DMS53 (cell line): ENCODE data around the gene CORO7.

ENCODE experiments used
- DNase-seq: peaks from one replicate; lab custom pipeline; 2025; lab: John Stamatoyannopoulos, UW

Gene CORO7

DNA sequence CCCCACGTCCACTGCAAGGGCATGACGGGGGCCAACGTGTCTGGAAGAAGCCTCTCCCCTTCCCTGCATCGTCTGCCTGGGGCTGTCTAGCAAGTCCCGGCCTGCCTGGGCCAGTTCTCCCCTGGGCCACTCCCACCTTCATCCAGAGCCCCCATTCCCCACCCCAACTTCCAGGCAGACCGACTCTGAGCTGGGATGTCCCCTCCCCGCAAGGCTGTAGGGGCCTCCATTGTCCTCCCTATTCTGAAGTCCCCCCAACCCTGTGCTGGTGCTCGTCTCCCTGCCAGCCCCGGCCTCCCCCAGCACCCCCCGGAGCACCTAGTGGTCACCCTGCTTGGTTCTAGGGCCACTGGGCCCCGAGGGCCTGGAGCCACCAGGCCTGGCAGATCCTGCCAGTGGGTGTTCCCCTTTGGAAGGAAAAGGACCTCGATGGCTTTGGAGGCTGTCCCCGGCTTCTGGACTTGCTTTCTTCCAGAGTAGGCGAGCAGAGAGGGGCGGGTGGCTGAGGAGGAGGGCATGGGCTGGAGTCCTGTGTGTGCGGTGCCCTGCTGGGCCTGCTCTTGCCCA, 95.7 kb downstream of the CORO7 start:
- no peak for DNase-seq

DNA sequence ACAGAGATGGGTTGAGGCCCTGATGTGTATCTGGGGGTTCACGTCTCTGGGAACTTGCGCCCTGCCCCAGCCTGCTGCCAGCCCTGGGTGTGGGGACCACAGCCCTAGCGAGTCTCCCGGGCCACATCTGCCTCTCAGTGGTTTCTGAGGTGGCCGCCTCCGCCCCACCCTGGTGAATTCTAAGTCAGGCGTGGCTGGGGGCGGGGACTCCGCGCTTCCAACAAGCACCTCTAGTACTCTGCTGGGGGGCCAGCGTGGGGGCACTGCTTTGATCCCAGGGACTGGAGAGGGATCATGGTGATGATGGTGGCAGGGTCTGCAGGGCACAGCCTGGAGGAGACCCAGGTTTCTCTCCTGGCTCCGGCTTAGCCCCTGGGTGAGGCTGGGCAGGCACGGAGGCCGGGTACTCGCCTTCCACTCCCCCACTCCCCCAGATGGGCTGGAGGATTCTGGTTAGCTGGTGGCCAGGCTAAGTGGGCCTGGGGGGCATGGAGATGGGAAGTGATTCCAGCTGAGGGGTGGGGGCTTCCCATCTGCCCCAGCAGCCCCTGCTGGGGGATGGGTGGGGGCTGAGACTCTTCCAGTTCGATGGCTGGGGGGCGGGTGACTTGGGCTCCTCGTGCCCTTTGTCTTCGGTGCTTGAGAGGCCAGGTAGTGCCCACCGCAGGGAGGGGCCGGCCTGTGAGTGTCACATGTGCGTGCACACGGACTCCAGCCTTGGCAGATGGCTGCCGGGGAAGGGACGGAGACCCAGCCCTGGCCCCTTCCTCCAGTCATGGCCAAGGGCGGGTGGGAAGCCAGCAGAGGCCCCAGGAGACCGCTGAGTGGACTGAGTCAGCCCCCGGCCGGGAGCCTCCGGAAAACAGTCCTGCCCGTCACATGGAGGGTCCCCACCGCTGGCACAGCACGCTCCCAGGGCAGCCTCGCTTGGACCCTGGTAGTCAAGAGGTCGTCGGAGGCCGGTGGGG, 96.7 kb downstream of the CORO7 start:
- DNase-seq: no peak

DNA sequence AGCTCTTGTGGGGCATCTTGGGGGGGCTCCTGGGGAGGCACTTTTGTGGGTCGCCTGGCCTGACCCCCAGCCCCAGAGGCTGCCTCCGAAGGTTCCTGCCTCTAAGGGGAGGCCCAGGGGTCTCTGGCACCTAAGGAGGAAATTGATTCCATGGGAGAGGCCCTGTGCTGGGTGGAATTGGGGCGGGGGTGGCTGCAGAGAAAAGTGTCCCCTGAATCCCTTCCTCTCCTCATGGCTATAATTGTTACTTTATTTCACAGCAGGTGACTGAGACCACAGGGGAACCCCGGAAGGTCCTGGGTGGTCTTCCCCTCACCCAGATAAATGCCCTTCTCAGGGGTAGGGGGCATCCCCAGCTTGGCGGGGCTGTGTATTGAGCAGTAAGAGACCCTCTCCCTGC, 97.4 kb downstream of the CORO7 start:
- DNase-seq: no peak

- DNase-seq: no peak
These were observed 97.9 kb downstream of the CORO7 start for GRCh38 chr16:4318451-4318910.

GRCh38 chr16:4317532-4318450, 98.6 kb downstream of the CORO7 start:
- peak; percentile 37 for DNase-seq

GRCh38 chr16:4316864-4317531, 99.4 kb downstream of the CORO7 start:
- peak; percentile 66 for DNase-seq

DNA sequence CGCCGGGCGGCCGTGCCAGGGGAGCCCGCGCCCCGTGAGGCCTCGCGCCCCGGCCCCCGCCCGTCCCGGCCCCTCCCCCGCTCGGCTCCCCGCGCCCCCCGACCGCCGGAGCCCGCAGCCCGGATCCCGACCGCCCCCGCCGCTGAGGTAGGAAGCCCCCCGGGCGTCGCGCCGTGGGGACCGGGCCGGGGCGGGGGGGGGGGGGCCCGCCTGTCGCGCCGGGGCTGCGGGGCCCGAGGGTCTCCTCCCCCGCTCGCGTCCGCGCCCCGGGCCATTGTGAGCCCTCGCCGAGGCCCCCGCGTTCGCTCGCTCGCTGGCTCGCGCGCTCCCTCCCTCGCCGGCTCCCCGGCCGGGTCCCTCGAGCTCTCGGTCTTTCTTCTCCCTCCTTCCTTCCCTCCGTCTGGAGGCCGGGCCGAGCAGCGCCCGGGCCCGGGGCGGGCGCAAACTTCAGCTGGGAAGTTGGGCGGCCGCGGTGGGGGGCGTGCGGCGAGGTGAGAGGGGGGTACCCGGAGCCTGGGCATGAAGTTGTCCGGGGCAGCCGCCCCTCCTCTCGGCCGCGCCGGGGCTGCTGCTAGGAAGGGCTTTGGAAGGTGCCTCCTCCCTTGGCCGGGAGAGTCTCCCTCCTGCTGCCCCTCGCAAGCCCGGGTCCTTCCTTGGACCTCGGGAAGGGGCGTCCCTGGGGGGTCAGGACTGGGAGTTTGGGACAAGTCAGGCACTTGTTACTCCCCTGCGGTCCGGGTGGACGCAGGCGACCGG, 100.1 kb downstream of the CORO7 start:
- peak; percentile 57 for DNase-seq

DNA sequence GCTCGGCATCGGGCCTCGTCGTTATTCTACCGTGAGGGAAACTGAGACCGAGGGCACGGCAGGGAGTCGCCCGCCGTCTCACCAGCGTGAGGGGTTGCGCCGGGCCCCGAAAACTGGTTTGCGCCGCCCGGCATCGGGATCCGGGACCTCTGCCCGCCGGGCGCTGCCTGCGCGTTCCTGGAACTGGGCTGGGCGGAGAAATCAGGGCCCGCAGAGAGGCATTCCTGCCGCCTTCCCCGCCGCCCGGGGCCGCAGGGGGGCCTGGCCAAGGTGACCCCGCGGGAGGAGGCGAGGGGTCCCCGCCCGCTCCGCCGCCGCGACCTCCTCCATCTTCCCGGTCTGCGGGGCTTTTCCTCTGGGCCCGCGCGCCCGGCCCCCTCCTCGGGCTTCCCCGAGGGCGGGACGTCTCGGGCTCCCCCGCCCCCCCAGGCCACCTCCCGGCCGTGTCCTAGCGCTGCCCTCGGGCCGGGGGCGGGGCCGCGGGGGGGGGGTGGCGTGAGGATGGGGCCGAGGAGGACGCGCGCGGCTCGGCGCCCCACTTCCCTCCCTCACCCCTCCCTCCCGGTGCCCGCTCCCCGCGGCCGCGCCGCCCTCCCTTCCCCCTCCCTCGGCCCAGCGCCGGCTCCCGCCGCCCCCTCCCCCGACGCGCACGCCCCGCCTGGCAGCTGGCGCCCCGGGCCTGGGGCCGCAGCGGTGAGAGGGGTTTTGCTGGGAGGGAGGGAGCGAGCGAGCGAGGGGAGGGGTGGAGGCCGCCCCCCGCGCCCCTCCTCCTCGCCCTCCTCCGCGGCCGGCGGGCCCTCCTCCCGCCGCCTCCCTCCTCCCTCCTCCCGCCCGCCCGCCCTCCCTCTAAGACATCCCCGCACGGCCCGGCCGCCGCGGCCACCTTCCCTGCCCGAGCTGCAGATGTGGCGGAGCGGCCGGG, 100.9 kb downstream of the CORO7 start, which contains the start of gene GLIS2:
TSS of gene GLIS2 (plus strand) at position 882 of the 922 bp plus-strand sequence. CDS start 16,214 bp downstream, outside the sequence.
- DNase-seq: peak; percentile 95

DNA sequence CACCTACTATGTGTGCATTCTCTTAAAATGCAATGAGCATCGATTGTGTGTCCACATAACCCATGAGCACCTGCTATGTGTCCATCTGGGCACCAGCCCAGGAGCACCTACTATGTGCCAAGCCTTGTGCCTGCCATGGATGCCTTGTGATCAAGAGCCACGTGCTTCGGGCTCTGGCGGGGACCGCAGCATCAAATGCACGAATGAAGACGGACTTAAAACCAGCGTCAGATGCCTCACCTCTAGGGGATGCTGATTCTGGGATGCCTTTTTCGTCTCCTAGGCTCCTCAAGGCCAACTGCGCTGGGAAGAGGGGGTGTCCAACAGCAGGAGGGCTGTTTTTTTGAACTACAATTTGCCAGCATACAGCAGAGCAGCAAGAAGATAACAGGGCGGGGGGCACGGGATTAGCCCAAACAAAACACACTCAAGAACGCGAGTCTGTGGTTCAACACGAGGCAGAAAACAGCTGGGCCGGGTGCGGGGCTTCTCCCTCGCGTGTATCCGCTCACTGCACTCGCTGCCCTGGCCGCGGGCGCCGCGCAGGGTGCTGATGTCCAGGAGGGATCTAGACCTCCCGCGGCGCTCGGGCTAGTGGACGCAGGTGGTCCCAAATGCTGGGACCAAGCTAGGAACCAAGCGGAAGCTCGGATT, 101.7 kb downstream of the CORO7 start:
- peak; percentile 86 for DNase-seq

- DNase-seq: peak; percentile 97
These were observed 102.5 kb downstream of the CORO7 start for GRCh38 chr16:4313563-4314531.

GRCh38 chr16:4309833-4310266, 106.5 kb downstream of the CORO7 start:
- DNase-seq: peak; percentile 84

GRCh38 chr16:4309102-4309832, 107.1 kb downstream of the CORO7 start:
- DNase-seq: peak; percentile 36

GRCh38 chr16:4307215-4308037, 109.0 kb downstream of the CORO7 start:
- DNase-seq: peak; percentile 95

- DNase-seq: peak; percentile 76
These were observed 109.8 kb downstream of the CORO7 start for GRCh38 chr16:4306470-4307214.
